Endothelial cell of umbilical vein (primary cell): ENCODE data around the gene RASAL3. TPM values are rescaled to one million over a fixed set of nuclear protein-coding genes. Genes with fewer than 3 reads are reported as not detected.

Experiments used
- BruUV-seq: library from RNA; stranded (reverse); fragments of 400-500 nt; replicated peaks from 2 replicates; lab custom pipeline; 2021; lab: Mats Ljungman, UMichigan
- CTCF ChIA-PET: fragments of 300-600, 350-600 bp; sonication (Branson Sonifier 250); formaldehyde crosslinking; loops from one replicate; lab custom pipeline; 2021; ENCODE audit warnings: antibody characterized with exemption, inconsistent platforms; lab: Charles Lee
- POLR2A ChIA-PET: fragments of 300-600, 350-600 bp; sonication (Branson Sonifier 250); formaldehyde crosslinking; loops from one replicate; lab custom pipeline; 2021; ENCODE audit warnings: antibody characterized with exemption, inconsistent platforms; lab: Charles Lee
- DNase-seq: peaks from one replicate; pipeline ENCODE4 v3.0.0-alpha.2; 2011; ENCODE audit warnings: low read depth, low spot score
- FAIRE-seq: peaks from 2 replicates; lab custom pipeline; 2011; peaks lifted over from hg19 to GRCh38; lab: Jason Lieb, UNC
- H2AFZ ChIP-seq: 2 replicates; pipeline ENCODE4 v1.6.0; 2012; ENCODE audit warnings: low read depth, low read length, control low read depth, inconsistent platforms
- H3K27ac ChIP-seq: 2 replicates; pipeline ENCODE4 v1.5.1; 2011; ENCODE audit warnings: low read depth, mild to moderate bottlenecking, control low read depth, low read length, moderate library complexity; ENCODE audit not compliant: insufficient read depth
- H3K27me3 ChIP-seq, 2 experiments: 2 replicates each; pipeline versions ENCODE4 v1.6.0 to v1.6.1; 2011; ENCODE audit warnings: low read length in 2 of 2, mixed read lengths in 1 of 2; ENCODE audit not compliant: control insufficient read depth in 2 of 2, insufficient read depth in 2 of 2
- H3K36me3 ChIP-seq, 2 experiments: 2 replicates in 1 of 2; 3 replicates in 1 of 2; pipeline ENCODE4 v1.5.1; 2011; ENCODE audit warnings: low read length in 2 of 2, mild to moderate bottlenecking in 1 of 2, moderate library complexity in 1 of 2; ENCODE audit not compliant: control insufficient read depth in 2 of 2, insufficient read depth in 2 of 2; ENCODE audit errors: extremely low read depth in 1 of 2
- H3K4me1 ChIP-seq: 3 replicates; pipeline ENCODE4 v1.5.1; 2011; ENCODE audit warnings: mild to moderate bottlenecking, low read length; ENCODE audit not compliant: control insufficient read depth, insufficient read depth; ENCODE audit errors: extremely low read depth
- H3K4me2 ChIP-seq: 2 replicates; pipeline ENCODE4 v1.6.1; 2011; ENCODE audit warnings: low read length, control low read depth, mixed read lengths; ENCODE audit not compliant: insufficient read depth
- H3K4me3 ChIP-seq, 3 experiments: fragments of 200-600 bp in 1 of 3; sonication (generic), shearing (Covaris generic) in 1 of 3; replicated peaks in 1 of 3; 2 replicates each; pipeline ENCODE4 v1.5.1; 2011 to 2016; ENCODE audit warnings: control low read depth in 3 of 3, low read length in 3 of 3, mild to moderate bottlenecking in 2 of 3, inconsistent platforms in 1 of 3, low read depth in 1 of 3, moderate library complexity in 1 of 3; ENCODE audit not compliant: insufficient read depth in 1 of 3
- H3K79me2 ChIP-seq: 2 replicates; pipeline ENCODE4 v1.6.0; 2012; ENCODE audit warnings: low read length, inconsistent platforms; ENCODE audit not compliant: control insufficient read depth, insufficient read depth
- H3K9ac ChIP-seq: replicated peaks from 2 replicates; pipeline ENCODE3; 2011; ENCODE audit warnings: low read length, control low read depth; ENCODE audit not compliant: insufficient read depth; ENCODE audit errors: extremely low read depth
- H3K9me1 ChIP-seq: replicated peaks from 3 replicates; pipeline ENCODE4 v1.6.0; 2011; ENCODE audit warnings: mild to moderate bottlenecking, low read length; ENCODE audit not compliant: control insufficient read depth, insufficient read depth; ENCODE audit errors: extremely low read depth
- H3K9me3 ChIP-seq: replicated peaks from 2 replicates; pipeline ENCODE4 v1.5.1; 2012; ENCODE audit warnings: low read length, inconsistent platforms; ENCODE audit not compliant: control insufficient read depth, insufficient read depth
- H4K20me1 ChIP-seq: replicated peaks from 2 replicates; pipeline ENCODE3; 2011; ENCODE audit warnings: mild to moderate bottlenecking, low read length; ENCODE audit not compliant: control insufficient read depth, insufficient read depth; ENCODE audit errors: extremely low read depth
- EZH2 ChIP-seq: IDR thresholded peaks from 2 replicates; pipeline ENCODE4 v1.6.1; 2012; ENCODE audit warnings: borderline replicate concordance, low read depth, mild to moderate bottlenecking, moderate library complexity, low read length, inconsistent platforms; ENCODE audit not compliant: severe bottlenecking
- GATA2 ChIP-seq: IDR thresholded peaks from 2 replicates; pipeline ENCODE4 v1.7.0; 2011; ENCODE audit warnings: low read depth, mild to moderate bottlenecking, moderate library complexity, mixed read lengths, low read length; ENCODE audit not compliant: insufficient read length, insufficient read depth
- JUN ChIP-seq: IDR thresholded peaks from 2 replicates; pipeline ENCODE4 v1.6.1; 2011; ENCODE audit warnings: borderline replicate concordance, low read depth; ENCODE audit not compliant: insufficient read length, insufficient read depth
- MYC ChIP-seq: IDR thresholded peaks from one replicate; pipeline ENCODE4 v1.6.1; 2011; ENCODE audit warnings: mild to moderate bottlenecking, low read depth, low read length
- POLR2AphosphoS5 ChIP-seq: IDR thresholded peaks from 2 replicates; pipeline ENCODE4 v1.6.1; 2012; ENCODE audit warnings: low read depth, mild to moderate bottlenecking, control low read depth, low read length, moderate library complexity; ENCODE audit not compliant: insufficient read depth
- dilution Hi-C: fragments of 300-500 bp; cut with MboI; formaldehyde crosslinking; loops from one replicate; pipeline ENCODE4 v1.15.0; 2019; ENCODE audit warnings: low sequenced_read_pairs; ENCODE audit not compliant: extremely low pct_ligation_motif_present
- intact Hi-C: fragments of 100-400 bp; cut with micrococcal nuclease; formaldehyde crosslinking; loops from one replicate; pipeline ENCODE4 v1.10.0; 2022
- polyA plus RNA-seq, 4 experiments: library from polyadenylated mRNA; depleted of rRNA in 3 of 4; stranded (reverse) in 3 of 4; unstranded in 1 of 4; fragments of >200 nt; gene quantifications; 2 replicates each; pipeline versions ENCODE4 v1.2.1 to v1.2.3, GENCODE V29; 2011 to 2012; ENCODE audit warnings: missing spikeins in 1 of 4
- total RNA-seq: library from RNA; stranded (reverse); gene quantifications from 2 replicates; pipeline ENCODE4 v1.2.3, GENCODE V29; 2021
- TF ChIP-seq, protein P1 (sequence below), 2 donors: IDR thresholded peaks; 1 replicate in 1 of 2; 2 replicates in 1 of 2; pipeline ENCODE4 v1.5.1; 2011; ENCODE audit warnings: low read length in 2 of 2, mild to moderate bottlenecking in 2 of 2, moderate library complexity in 2 of 2, control low read depth in 1 of 2, inconsistent platforms in 1 of 2, low read depth in 1 of 2; ENCODE audit not compliant: insufficient read depth in 1 of 2; ENCODE audit errors: extremely low read depth in 1 of 2

The RASAL3 gene
- total and polyA plus RNA-seq, 2 donors (not counting 3 experiments of a cell fraction or from before 2014, with no cell fraction given), result 4.1 to 5.7 TPM

DNA sequence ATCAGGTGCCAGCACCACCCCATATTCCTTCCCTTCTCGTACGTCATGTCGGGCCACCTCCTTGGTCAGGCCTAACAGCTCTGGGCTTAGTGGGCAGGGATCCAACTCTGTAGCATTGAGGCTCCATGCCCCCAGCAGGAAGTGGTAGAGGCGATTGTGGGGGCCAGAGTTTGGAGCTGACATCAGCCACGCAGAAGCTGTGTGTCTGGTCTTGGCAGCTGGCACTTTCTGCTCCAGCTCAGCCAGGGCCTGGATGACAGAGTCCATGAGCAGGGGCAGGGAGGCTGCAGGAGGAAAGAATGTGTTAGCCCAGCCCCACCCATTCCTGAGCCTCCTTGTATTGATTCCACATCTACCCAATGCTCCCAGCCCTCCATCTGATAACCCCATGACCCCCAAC, 12.0 kb upstream of the RASAL3 start:
- TF ChIP-seq POLR2AphosphoS5, result no peak
- no peak for TF ChIP-seq JUN
- TF ChIP-seq, protein P1, sequence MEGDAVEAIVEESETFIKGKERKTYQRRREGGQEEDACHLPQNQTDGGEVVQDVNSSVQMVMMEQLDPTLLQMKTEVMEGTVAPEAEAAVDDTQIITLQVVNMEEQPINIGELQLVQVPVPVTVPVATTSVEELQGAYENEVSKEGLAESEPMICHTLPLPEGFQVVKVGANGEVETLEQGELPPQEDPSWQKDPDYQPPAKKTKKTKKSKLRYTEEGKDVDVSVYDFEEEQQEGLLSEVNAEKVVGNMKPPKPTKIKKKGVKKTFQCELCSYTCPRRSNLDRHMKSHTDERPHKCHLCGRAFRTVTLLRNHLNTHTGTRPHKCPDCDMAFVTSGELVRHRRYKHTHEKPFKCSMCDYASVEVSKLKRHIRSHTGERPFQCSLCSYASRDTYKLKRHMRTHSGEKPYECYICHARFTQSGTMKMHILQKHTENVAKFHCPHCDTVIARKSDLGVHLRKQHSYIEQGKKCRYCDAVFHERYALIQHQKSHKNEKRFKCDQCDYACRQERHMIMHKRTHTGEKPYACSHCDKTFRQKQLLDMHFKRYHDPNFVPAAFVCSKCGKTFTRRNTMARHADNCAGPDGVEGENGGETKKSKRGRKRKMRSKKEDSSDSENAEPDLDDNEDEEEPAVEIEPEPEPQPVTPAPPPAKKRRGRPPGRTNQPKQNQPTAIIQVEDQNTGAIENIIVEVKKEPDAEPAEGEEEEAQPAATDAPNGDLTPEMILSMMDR (IDR thresholded peaks at IDR 0.05; ENCODE audit: extremely low read depth in 1 of 2, insufficient read depth in 1 of 2, low read depth in 1 of 2, low read length in 2 of 2), result no peak
- no peak for TF ChIP-seq MYC
- TF ChIP-seq GATA2, result no peak
- TF ChIP-seq EZH2, result no peak
- FAIRE-seq (no peak), DNase-seq (no peak)
- intact Hi-C loops, result no loop called here
- dilution Hi-C loops, result no loop called here
- BruUV-seq, result no TSS peak
- no peak overlapping the region for H3K4me2 ChIP-seq
- no peak overlapping the region for H2AFZ ChIP-seq
- H4K20me1 ChIP-seq, result no peaks in the 10 kb centered on the region
- H3K27ac ChIP-seq, result no peak overlapping the region
- H3K9me1 ChIP-seq, result no peaks in the 10 kb centered on the region
- no peak overlapping the region for H3K9ac ChIP-seq
- H3K79me2 ChIP-seq, result no peaks in the 10 kb centered on the region
- POLR2A ChIA-PET, result no interaction called here
- no peaks in the 10 kb centered on the region for H3K9me3 ChIP-seq
- CTCF ChIA-PET, result no interaction called here
- no peaks in the 10 kb centered on the region for H3K36me3 ChIP-seq
- peaks cover 0 to 4% of the 10 kb centered on the region in 2 experiments for H3K27me3 ChIP-seq
- no peak overlapping the region for H3K4me3 ChIP-seq
- no peaks in the 10 kb centered on the region for H3K4me1 ChIP-seq
